ENCODE data around the gene IL23R.

IL23R gene

GRCh38 chr1:67162954-67163353 lies 3.3 kb upstream of the IL23R start:
- H3K4me2 ChIP-seq, result no peak overlapping the region
- H3K36me3 ChIP-seq (ENCODE audit: insufficient read depth), result no peaks in the 10 kb centered on the region
- H4K20me1 ChIP-seq (ENCODE audit: insufficient read depth), result no peaks in the 10 kb centered on the region
- no peak overlapping the region for H3K4me3 ChIP-seq (IDR thresholded peaks at IDR 0.05; ENCODE audit: insufficient read depth, low read depth, low read length)
- H3K9ac ChIP-seq, result no peak overlapping the region
- H2AFZ ChIP-seq (ENCODE audit: low read depth), result no peak overlapping the region
- no peaks in the 10 kb centered on the region for H3K27me3 ChIP-seq (ENCODE audit: insufficient read depth, low read depth)
- no peak overlapping the region for H3K27ac ChIP-seq
- TF ChIP-seq, protein P1, sequence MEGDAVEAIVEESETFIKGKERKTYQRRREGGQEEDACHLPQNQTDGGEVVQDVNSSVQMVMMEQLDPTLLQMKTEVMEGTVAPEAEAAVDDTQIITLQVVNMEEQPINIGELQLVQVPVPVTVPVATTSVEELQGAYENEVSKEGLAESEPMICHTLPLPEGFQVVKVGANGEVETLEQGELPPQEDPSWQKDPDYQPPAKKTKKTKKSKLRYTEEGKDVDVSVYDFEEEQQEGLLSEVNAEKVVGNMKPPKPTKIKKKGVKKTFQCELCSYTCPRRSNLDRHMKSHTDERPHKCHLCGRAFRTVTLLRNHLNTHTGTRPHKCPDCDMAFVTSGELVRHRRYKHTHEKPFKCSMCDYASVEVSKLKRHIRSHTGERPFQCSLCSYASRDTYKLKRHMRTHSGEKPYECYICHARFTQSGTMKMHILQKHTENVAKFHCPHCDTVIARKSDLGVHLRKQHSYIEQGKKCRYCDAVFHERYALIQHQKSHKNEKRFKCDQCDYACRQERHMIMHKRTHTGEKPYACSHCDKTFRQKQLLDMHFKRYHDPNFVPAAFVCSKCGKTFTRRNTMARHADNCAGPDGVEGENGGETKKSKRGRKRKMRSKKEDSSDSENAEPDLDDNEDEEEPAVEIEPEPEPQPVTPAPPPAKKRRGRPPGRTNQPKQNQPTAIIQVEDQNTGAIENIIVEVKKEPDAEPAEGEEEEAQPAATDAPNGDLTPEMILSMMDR (conservative IDR thresholded peaks at IDR 0.05; ENCODE audit: low read depth, low read length), result no peak
- H3K79me2 ChIP-seq (ENCODE audit: insufficient read depth, low read depth), result no peaks in the 10 kb centered on the region
- no peaks in the 10 kb centered on the region for H3K4me1 ChIP-seq (ENCODE audit: low read depth, poor library complexity, severe bottlenecking)

GRCh38 chr1:67165468-67166041 lies 699 bp upstream of the IL23R start:
- H3K4me2 ChIP-seq, result no peak overlapping the region
- TF ChIP-seq, protein P1 (conservative IDR thresholded peaks at IDR 0.05; ENCODE audit: low read depth, low read length), result no peak
- H3K79me2 ChIP-seq (ENCODE audit: insufficient read depth, low read depth), result no peaks in the 10 kb centered on the region
- H3K4me1 ChIP-seq (ENCODE audit: low read depth, poor library complexity, severe bottlenecking), result no peaks in the 10 kb centered on the region
- H3K27ac ChIP-seq, result no peak overlapping the region
- H4K20me1 ChIP-seq (ENCODE audit: insufficient read depth), result no peaks in the 10 kb centered on the region
- no peak overlapping the region for H2AFZ ChIP-seq (ENCODE audit: low read depth)
- no peaks in the 10 kb centered on the region for H3K36me3 ChIP-seq (ENCODE audit: insufficient read depth)
- no peak overlapping the region for H3K9ac ChIP-seq
- H3K4me3 ChIP-seq (IDR thresholded peaks at IDR 0.05; ENCODE audit: insufficient read depth, low read depth, low read length), result no peak overlapping the region
- H3K27me3 ChIP-seq (ENCODE audit: insufficient read depth, low read depth), result no peaks in the 10 kb centered on the region

DNA sequence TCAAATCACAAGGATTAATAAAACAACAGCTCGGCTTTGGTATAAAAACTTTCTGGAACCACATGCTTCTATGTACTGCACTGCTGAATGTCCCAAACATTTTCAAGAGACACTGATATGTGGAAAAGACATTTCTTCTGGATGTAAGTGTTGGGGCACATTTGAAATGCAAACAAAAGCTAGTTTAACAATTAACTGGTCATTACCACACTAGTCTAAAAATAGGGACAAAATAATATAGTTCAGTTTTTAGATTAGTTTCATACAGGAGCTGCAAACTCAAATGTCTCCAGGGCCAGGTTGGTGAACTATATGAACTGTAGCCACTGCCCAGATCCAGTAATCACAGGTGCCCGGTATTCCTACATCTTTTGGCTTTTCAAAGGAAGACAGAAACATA lies 3.2 kb downstream of the IL23R start:
- Histone ChIP-seq H4K20me1 (ENCODE audit: insufficient read depth) (no peaks in the 10 kb centered on the region), H3K79me2 (ENCODE audit: insufficient read depth, low read depth) (no peaks in the 10 kb centered on the region), H3K36me3 (ENCODE audit: insufficient read depth) (no peaks in the 10 kb centered on the region), H3K4me2 (no peak overlapping the region), H3K4me1 (ENCODE audit: low read depth, poor library complexity, severe bottlenecking) (peaks cover 5% of the 10 kb centered on the region), H3K27ac (no peak overlapping the region), H3K4me3 (IDR thresholded peaks at IDR 0.05; ENCODE audit: insufficient read depth, low read depth, low read length) (no peak overlapping the region), H3K27me3 (ENCODE audit: insufficient read depth, low read depth) (no peaks in the 10 kb centered on the region), H3K9ac (no peak overlapping the region), H2AFZ (ENCODE audit: low read depth) (no peak overlapping the region)
- TF ChIP-seq, protein P1 (conservative IDR thresholded peaks at IDR 0.05; ENCODE audit: low read depth, low read length), result no peak

DNA sequence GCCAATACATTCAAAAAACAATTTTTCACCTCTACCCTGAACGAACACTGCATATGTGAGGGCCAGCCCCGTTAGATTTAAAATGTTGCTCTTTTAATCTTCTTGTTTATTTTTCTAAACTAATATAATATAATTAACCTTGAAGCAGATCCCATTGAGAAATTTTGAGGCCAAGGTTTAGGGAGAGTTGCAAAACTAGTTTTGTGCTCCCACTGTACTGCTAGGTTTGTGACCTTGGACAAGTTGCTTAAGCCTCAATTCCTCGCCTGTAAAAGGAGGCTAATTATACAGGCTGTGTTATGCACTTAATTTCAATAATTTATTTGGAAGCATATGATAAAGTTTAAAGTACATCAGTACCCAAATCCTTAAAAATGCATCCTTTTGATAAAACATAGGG lies 3.7 kb downstream of the IL23R start:
- H3K27ac ChIP-seq, result no peak overlapping the region
- TF ChIP-seq, protein P1 (conservative IDR thresholded peaks at IDR 0.05; ENCODE audit: low read depth, low read length), result no peak
- H3K4me3 ChIP-seq (IDR thresholded peaks at IDR 0.05; ENCODE audit: insufficient read depth, low read depth, low read length), result no peak overlapping the region
- H3K36me3 ChIP-seq (ENCODE audit: insufficient read depth), result no peaks in the 10 kb centered on the region
- no peaks in the 10 kb centered on the region for H3K27me3 ChIP-seq (ENCODE audit: insufficient read depth, low read depth)
- no peaks in the 10 kb centered on the region for H4K20me1 ChIP-seq (ENCODE audit: insufficient read depth)
- no peak overlapping the region for H3K4me2 ChIP-seq
- peaks cover 5% of the 10 kb centered on the region for H3K4me1 ChIP-seq (ENCODE audit: low read depth, poor library complexity, severe bottlenecking)
- no peaks in the 10 kb centered on the region for H3K79me2 ChIP-seq (ENCODE audit: insufficient read depth, low read depth)
- no peak overlapping the region for H2AFZ ChIP-seq (ENCODE audit: low read depth)
- no peak overlapping the region for H3K9ac ChIP-seq

Data from KMS-11 (cell line).